NCI-H146 treated with DMSO at 0.1 percent for 48 hours (cell line): ENCODE data around the gene ARHGDIB.

Experiments
- DNase-seq: peaks from one replicate; lab custom pipeline; 2025; ENCODE audit not compliant: unreplicated experiment; lab: John Stamatoyannopoulos, UW

Gene ARHGDIB

GRCh38 chr12:14957551-14958168 lies 3.7 kb downstream of the ARHGDIB start:
- DNase-seq: no peak

DNA sequence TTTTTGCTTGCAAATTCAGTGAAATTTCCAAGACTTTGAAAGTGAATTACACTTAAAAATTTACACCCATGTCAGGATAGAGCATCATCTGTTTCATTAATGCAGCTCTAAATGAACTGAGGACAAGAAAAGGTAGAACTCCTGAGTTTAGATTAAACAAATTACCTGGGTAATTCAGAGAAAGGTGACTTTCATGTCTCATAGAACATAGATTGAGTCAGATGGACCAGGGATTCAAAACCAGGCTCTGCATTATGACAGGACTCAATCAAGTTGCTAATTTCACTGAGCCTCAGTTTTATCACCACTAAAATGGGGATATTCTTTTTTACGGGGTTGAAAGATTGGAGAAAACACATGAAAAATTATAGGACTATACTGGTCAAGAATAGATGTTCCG lies 4.5 kb downstream of the ARHGDIB start:
- no peak for DNase-seq

DNA sequence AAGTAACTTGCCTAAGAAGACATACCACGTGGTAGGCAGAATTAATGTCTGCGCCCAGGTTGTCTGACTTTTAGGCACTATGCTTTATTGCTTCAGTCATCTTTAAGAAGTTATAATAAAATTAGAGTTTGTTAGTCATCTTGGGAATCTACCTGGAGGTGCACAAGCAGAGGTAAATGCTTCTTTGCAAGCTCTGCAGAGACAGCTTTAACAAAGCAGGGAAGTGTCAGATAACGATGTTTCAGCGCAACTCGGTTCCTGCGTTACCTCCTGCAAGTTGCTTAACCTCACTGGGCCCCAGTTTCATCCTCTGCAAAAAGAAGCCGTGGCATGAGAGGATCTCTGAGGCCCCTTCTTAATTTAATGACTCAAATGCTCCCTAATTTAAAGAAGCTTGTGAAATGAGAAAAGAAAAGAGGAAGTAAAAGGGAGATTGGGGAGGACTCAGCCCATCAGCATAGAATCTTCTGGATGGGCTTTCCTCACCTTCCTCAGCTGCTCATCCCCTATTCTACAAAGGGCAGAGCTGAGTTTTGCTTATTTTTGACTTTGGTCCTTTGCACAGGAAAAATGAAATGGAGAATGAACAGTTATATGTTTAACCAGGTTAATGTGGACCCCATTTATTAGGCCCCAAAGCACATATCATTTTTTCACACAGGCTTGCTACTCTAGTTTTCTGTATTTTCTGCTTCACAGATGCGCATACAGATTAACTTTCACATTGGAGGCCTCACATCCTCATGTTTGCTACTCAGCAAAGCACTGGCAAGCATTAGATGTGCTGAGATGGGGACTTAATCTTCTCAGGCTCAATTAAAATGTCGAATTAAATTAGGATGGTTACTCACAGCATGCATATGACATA lies 5.1 kb downstream of the ARHGDIB start:
- DNase-seq: no peak

GRCh38 chr12:14954269-14954668 lies 7.1 kb downstream of the ARHGDIB start:
- DNase-seq: no peak

DNA sequence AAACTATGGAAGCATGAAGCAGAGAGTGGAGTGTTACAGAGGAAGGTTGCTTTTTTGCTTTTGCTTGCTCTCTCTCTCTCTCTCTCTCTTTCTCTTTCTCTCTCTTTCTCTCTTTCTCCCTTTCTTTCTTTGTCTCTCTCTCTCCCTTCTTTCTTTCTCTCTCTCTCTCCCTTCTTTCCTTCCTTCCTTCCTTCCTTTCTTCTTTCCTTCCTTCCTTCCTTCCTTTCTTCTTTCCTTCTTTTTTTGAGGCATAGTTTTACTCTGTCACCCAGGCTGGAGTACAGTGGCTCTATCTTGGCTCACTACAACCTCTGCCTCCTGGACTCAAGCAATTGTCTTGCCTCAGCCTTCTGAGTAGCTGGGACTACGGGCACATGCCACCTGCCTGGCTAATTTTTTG lies 7.6 kb downstream of the ARHGDIB start:
- DNase-seq: no peak

DNA sequence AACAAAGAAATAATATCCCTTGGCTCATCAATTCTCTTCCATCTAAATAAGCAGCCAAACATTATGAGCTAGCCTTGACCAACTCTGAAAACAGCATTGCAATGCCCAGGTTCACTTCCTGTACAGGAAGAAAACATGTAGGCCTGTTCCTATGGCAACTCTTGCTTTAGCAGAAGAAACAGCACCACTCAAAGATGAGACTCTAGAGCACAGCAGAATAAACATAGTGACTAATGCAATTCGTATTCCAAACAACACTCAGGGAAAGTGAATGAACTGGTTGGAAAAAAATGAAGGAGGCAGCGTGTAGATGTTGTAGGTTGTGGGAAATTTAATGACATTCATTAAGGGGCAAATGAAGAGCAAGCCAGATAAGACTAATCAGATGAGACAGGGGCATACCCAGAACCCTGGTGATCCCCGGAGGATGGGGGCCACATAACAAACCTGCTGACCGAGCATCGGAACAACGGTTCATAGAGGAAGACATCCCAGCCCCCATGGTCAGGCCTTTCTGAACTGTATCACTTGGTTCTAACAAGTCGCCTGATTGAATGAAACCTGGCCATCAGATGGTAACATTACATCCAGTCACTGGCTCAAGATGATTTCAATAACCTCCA lies 9.0 kb downstream of the ARHGDIB start:
- DNase-seq: no peak

DNA sequence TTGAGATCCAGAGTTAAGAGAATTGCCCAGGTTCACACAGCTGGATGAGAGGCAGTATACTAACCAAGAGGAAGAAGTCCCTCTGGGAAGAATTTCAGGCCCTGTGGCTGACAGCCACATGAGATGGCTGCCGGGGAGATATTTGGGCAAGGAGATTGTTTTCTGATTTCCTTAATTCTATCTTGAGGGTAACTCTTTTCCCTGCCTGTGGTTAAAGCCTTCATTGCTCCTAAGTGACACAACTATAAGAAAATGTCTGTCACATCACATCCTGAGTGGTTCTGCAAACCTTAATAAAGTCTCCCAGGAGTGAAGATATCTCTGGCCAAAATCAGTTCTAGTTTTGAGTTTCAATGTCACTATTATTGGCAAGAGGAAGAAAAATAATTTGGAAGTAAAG lies 9.6 kb downstream of the ARHGDIB start:
- no peak for DNase-seq

- DNase-seq: no peak
These were observed 10.2 kb downstream of the ARHGDIB start for GRCh38 chr12:14950982-14951746.

- DNase-seq: no peak
These were observed 11.0 kb downstream of the ARHGDIB start for GRCh38 chr12:14950421-14950820.

DNA sequence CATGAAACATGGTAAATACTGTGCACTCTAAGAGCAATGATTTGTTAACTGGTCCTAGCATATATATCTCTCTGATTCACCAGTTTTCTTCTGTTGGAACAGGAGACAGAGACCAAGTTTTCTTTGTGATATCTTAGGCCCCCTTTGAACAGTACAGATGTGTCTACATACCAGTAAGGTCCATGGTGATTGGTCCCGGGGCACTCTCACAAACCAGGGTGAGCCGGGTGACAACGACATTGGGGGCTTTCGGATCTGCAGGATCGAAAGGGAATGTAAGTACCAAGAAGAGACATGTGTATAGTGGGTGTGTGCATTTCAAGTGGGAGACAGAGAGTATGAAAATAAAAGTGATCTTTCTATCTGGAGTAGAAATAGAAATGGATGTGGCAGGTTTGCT lies 11.8 kb downstream of the ARHGDIB start:
- no peak for DNase-seq

DNA sequence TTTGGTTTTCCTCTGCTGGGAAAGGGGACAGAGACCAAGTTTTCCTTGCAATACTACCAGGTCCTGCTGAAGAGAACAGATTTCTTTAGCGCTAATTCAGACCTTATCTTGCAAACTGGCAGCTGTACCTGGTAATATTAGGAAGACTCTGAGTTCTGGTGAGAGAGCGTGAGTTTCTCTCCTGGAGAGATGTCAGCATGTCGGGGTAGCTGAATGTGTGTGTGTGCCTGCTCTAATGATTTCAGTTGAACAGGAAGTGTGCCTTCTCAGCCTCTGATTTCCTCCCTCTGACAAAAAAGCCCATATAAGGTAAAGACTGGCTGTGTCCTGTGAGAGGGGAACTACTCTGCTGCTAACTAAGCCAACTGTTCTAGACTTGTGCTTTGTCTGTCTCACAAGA lies 12.7 kb downstream of the ARHGDIB start:
- no peak for DNase-seq

DNA sequence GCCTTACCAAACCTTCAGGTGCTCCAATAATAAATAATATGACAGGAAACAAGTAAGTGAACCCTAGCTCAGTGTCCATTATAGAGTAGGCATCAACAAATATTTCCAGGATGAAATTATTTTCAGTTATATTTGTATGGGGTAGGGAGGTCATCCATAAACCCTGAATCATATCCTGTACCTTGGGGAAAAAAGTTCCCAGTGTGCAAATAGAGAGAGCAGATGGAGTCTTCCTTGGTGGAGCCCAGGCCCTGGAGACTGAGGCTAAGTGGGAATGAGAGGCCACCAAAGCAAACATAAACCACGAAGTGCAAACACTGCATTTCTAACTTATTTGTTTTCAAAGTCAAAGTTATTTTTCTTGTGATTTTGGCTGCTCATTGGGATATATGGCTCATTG lies 14.5 kb downstream of the ARHGDIB start:
- DNase-seq: no peak

DNA sequence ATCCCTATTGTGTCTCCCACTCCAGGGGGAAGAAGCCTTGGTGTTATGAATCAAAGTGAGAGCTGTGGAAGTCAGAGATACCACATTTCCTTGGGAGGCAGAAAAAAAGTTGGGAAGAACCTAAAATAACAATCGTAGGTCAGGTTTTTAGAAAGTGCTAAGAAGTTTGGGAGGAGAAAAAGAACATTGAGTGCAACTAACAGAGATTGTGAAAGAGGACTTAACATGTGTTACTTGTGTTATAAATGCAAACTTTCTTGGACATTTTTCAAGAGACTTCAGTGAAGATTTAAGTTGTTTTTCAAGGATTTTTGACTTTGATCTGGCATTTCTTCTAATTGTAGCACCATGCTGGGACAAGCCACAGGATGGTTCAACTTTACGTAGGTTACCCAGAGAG lies 15.2 kb downstream of the ARHGDIB start:
- DNase-seq: no peak

DNA sequence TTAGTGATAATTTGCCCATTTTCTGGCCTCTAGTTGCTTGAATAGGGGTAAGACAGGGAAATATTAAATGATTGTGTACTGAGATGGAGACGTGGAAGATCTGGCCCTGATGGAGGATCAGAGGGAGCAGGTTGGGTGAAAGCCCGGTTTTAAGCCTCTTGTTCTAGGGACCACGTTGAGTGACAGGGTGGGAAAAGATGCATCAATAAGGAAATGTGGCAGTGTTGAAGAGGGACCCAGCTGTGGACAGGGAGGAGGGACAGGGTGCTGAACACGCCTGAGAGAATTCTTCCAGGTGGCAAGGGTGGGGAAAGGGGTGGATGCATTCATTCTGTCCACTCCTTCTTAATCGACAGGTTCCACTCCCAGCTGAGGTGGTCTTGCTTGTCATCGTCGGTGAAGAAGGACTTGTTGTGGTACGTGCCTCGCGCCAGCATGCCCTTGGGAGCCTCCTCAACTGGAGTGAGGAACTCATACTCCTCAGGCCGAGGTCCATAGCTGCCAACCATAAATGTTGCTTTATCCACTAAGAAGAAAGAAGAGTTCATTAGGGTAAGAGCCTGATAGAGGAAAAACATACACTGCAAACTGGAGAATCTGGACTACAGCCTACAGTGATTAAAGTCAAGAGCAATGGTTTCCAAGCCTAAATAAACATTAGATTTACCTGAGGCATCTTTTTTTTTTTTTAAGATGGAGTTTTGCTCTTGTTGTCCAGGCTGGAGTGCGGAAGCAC lies 19.0 kb downstream of the ARHGDIB start:
- no peak for DNase-seq

- DNase-seq: no peak
These were observed 20.0 kb downstream of the ARHGDIB start for GRCh38 chr12:14941369-14941768.

DNA sequence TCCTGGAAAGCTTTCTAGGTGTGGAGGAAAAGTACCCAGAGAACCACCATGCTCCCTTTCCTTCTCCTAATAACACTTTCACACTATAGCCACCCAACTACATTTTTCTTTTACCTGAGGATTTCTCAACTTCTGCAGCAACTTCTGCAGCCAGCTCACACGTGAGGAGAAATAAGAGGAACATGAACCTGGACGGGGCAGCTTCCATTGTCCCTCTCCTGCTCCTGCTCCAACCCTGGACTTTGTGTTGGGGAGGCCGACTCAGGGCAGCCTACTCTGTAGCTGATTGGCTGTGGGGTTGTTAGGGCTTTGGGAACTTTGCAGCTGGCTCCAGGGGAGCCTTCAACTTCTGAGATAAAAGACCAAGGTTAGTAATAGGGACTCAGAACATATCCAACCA lies 23.1 kb downstream of the ARHGDIB start, which contains the start of gene ERP27:
Gene ERP27 (minus strand): TSS at position 237 of the 400 bp plus-strand sequence. CDS start 29 bp downstream, at position 208.
- DNase-seq: no peak

- DNase-seq: no peak
These were observed 23.7 kb downstream of the ARHGDIB start for GRCh38 chr12:14937689-14938088.

DNA sequence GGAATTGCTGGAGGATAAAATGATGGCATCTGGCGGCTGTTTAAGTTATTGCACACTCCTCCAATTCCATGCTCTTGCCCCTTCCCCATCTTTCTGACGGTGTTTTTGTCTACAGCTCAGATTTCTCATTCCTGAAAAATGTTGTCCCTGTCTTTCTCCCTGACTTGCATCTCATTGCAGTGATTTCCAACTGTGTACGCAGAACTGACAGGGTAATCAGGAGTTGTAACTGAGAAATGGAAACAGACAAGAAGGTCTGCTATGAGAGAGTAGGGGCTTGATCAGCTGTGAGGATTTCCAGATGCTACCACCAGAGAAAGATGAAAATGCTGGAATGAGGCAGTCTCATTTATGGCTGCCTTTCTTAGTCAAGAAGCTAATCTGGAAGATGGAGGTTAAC lies 24.4 kb downstream of the ARHGDIB start:
- no peak for DNase-seq

GRCh38 chr12:14936224-14936861 lies 25.1 kb downstream of the ARHGDIB start:
- no peak for DNase-seq

- no peak for DNase-seq
These were observed 26.4 kb downstream of the ARHGDIB start for GRCh38 chr12:14935031-14935430.
